8988T (cell line): ENCODE measurements around the gene MICAL3.

Source experiments
- DNase-seq: peaks from one replicate; pipeline ENCODE4 v3.0.0; 2011

The MICAL3 gene

DNA sequence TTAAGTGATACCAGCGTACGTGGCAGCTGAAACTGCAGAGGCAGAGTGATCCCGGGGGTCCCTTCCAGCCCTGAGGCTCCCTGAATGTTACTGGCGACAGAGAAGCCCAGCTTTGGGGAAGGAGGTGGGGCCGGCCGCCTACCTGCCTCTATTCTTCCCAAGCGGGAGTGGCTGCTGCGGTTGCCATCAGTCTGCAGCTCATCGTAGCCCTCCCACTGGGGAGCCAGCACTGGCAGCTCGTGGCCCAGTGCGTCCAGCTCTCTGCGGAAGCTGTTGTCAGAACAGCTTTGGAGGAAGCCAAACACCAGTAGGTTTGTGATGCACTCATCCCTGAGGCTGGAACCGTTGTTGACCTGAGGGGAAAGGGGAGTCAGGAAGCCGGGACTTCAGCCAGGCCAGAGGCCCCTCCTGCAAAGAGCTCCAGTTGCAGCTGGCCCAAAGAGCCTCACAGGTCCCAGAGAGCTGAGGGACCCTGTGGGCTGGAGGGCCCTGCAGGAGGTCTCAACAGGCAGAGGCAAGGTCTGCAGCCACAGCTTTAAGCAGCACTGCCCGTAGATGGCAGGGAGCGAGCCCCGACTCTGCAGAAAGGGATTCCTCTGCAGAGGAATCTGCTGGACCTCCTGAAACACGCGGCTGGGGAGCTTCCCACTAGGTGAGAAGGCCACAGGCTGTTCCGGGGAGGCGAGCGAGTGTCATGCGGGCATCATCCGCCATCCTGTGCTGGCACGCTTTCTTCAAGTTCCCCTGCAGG, 280.5 kb downstream of the MICAL3 start:
- no peak for DNase-seq

DNA sequence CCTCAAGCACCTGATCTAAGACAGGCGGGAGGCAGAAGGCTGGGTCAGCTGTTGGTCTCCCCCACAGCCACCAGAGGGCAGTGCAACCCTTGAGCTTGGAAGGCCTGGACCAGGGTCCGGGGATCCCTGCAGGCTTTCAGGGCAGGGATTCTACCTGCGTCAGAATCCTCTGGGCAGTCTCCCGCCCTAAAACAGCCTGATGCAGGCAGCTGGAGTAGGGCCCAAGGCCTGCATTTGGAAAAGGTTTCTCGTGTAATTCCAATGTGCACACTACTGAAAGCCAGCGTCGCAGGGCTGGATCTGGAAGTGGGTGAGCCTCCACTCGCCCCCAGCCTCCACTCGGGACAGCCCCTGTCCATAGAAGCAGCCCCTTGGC, 281.8 kb downstream of the MICAL3 start:
- peak; percentile 93 for DNase-seq

GRCh38 chr22:17741866-17742526, 282.4 kb downstream of the MICAL3 start:
- DNase-seq: no peak

DNA sequence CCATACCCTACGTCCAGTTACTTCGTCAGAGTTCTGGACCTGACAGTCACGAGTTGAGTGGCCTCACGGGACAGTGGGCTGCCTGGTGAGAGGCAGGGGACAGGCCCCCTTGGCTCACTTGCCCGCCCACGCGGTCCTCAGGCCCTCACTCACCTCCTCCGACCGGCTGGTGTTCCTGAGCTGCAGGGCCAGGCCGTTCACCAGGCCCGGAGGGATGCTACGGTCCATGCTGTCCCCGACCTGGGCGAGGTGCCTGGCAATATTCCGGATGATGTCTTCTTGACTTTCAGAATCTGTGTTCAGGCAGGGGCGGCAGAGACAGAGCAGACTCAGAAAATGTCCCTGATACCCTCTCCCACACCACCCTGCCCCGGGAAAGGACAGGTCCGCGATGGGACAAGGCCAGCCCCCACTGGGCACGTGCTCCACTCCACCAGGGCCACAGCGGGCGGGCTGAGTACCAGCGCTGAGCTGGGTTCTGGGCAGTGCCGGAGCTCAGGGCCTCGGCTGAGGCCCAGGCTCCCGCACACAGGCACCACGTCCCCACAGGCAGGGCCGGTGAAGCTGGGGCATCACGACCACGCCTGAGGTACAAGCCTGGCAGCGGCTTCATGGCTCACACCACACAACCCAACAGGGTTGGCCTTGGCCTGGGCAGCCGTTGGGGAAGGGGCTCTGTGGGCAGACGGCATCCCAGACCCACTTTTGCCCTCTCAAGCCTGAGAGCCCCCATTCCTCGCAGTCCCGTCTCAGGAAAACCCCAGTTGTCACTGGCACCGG, 285.0 kb downstream of the MICAL3 start:
- no peak for DNase-seq

- DNase-seq: no peak
Measured at GRCh38 chr22:17738386-17739128, 285.8 kb downstream of the MICAL3 start.
